Prostate gland (tissue), 2 donors: ENCODE measurements around the gene DDX5. TPM values are rescaled to one million over a fixed set of nuclear protein-coding genes. Genes with fewer than 3 reads are reported as not detected.

Experiments used
- DNase-seq: peaks from one replicate; pipeline ENCODE4 v3.0.0-alpha.2; 2019; ENCODE audit warnings: low spot score
- H3K27ac ChIP-seq, 2 donors: fragments of 200-600 bp; sonication (generic); 2 replicates each; pipeline ENCODE4 v1.5.1; 2017 to 2019
- H3K27me3 ChIP-seq: fragments of 200-600 bp; sonication (generic); replicated peaks from 2 replicates; pipeline ENCODE4 v1.5.1; 2019; ENCODE audit not compliant: insufficient read depth
- H3K36me3 ChIP-seq, 2 donors: fragments of 200-600 bp; sonication (generic); 1 replicate in 1 of 2; 2 replicates in 1 of 2; pipeline versions ENCODE4 v1.5.1 to v1.8.1; 2017 to 2019
- H3K4me1 ChIP-seq: fragments of 200-600 bp; sonication (generic); replicated peaks from 2 replicates; pipeline ENCODE4 v1.5.1; 2019
- H3K4me3 ChIP-seq, 2 donors: fragments of 200-600 bp; sonication (generic); 2 replicates each; pipeline ENCODE4 v1.5.1; 2017 to 2019
- H3K9me3 ChIP-seq: fragments of 200-600 bp; sonication (generic); 2 replicates; pipeline ENCODE4 v1.5.1; 2017
- POLR2A ChIP-seq: fragments of 450-650 bp; IDR thresholded peaks from one replicate; pipeline ENCODE4 v1.6.1; 2016; ENCODE audit warnings: antibody characterized with exemption, mild to moderate bottlenecking
- POLR2AphosphoS5 ChIP-seq: sonication (generic); formaldehyde crosslinking; IDR thresholded peaks from one replicate; pipeline ENCODE4 v1.6.1; 2017; ENCODE audit warnings: antibody characterized with exemption
- WGBS: methylation state at CpG from one replicate; pipeline ENCODE4 v1.1.5; 2018; 5-methylcytosine and 5-hydroxymethylcytosine counted together
- intact Hi-C: fragments of 100-400 bp; cut with DNase I; formaldehyde crosslinking; loops from one replicate; pipeline ENCODE4 v1.14.2; 2022
- total RNA-seq, 2 donors: library from RNA; depleted of rRNA; stranded (reverse); fragments of >200 nt; gene quantifications; one replicate each; pipeline ENCODE4 v1.1.0, GENCODE V29; 2016
- TF ChIP-seq, protein P1 (sequence below), 4 experiments: fragments of 200-600 bp in 2 of 4; fragments of 450-650 bp in 2 of 4; sonication (generic) in 2 of 4; IDR thresholded peaks; 1 replicate in 3 of 4; 2 replicates in 1 of 4; pipeline ENCODE4 v1.5.1; 2016 to 2019; ENCODE audit warnings: antibody characterized with exemption in 4 of 4, mild to moderate bottlenecking in 2 of 4, moderate library complexity in 2 of 4

Gene DDX5
- total RNA-seq, 2 donors from 2014 or later, result 1,009 to 1,102 TPM

DNA sequence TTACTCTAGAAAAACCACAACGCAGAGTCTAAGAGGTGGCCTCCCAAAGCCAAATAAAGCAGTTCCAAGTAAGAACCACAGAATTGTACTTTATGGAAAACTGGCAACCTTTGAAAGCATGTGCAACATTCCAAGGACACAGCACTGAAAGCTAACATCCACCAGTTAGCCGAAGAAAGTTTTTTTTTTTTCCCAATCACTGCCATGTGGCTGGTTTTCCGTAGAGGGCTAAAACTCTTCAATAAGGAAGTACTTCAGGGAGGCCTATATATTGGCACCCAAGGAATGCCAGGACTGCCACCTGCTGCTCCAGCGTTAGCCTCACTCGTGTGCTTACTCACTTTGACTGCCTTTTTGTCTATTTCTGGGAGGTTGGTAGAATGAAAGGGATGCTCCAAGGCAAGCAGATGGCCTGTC lies 25.9 kb upstream of the DDX5 start:
- WGBS, result 75% methylated on average over 5 of the region's 5 CpGs
- Histone ChIP-seq H3K4me1 (peaks cover 7% of the 10 kb centered on the region), H3K27me3 (no peaks in the 10 kb centered on the region), H3K4me3 (no peak overlapping the region), H3K9me3 (no peaks in the 10 kb centered on the region), H3K36me3 (peaks cover 7 to 10% of the 10 kb centered on the region in 2 donors), H3K27ac (no peak overlapping the region)
- intact Hi-C loops, result no loop called here
- DNase-seq, result no peak
- no peak for TF ChIP-seq POLR2AphosphoS5
- TF ChIP-seq, protein P1, sequence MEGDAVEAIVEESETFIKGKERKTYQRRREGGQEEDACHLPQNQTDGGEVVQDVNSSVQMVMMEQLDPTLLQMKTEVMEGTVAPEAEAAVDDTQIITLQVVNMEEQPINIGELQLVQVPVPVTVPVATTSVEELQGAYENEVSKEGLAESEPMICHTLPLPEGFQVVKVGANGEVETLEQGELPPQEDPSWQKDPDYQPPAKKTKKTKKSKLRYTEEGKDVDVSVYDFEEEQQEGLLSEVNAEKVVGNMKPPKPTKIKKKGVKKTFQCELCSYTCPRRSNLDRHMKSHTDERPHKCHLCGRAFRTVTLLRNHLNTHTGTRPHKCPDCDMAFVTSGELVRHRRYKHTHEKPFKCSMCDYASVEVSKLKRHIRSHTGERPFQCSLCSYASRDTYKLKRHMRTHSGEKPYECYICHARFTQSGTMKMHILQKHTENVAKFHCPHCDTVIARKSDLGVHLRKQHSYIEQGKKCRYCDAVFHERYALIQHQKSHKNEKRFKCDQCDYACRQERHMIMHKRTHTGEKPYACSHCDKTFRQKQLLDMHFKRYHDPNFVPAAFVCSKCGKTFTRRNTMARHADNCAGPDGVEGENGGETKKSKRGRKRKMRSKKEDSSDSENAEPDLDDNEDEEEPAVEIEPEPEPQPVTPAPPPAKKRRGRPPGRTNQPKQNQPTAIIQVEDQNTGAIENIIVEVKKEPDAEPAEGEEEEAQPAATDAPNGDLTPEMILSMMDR (IDR thresholded peaks at IDR 0.05), result no peak
- no peak for TF ChIP-seq POLR2A

DNA sequence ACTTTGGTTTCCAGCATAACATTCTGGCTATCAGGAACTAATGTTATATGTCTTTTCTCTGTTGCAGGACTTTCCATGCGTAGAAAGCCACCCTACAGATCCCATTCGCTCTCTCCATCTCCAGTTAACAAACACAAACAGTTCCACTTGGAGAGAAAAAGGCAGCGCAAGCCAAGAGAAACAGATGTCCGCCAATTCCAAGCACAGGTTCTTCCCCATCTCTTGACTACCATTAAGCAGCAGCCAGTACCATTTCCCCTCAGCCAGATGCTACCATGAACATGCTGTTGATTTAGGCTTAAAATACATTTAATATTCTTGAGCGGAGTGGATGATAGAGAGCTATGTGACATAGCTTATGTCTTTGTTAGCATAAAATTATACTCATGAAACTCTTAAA lies 23.1 kb upstream of the DDX5 start:
- no peaks in the 10 kb centered on the region for H3K4me1 ChIP-seq
- no peak overlapping the region for H3K4me3 ChIP-seq
- no peak overlapping the region for H3K27ac ChIP-seq
- H3K27me3 ChIP-seq, result no peaks in the 10 kb centered on the region
- intact Hi-C loops, result no loop called here
- peaks cover 14% of the 10 kb centered on the region in 2 donors for H3K36me3 ChIP-seq
- WGBS, result 94% methylated on average over 5 of the region's 5 CpGs
- H3K9me3 ChIP-seq, result no peaks in the 10 kb centered on the region
- no peak for TF ChIP-seq POLR2A
- TF ChIP-seq, protein P1 (IDR thresholded peaks at IDR 0.05), result no peak
- no peak for TF ChIP-seq POLR2AphosphoS5
- DNase-seq, result no peak

DNA sequence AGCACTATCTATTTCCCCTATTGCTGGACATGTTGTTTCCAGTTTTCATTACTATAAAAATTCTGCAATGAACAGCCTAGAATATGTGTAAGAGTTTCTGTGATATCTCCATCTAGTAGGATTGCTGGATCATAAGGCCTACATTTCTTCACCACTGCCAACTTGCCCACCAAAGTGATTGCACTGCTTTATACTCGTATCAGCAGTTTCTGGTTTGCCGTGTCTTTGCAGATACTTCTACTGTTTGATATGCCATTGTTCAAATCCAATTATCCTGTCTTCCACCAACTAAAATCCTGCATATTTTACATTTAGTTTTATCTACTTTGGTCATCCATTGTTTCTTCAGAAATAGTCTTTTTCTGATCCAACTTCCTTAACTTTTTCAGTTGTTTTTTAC lies 21.8 kb upstream of the DDX5 start:
- Histone ChIP-seq H3K4me1 (no peaks in the 10 kb centered on the region), H3K27me3 (no peaks in the 10 kb centered on the region), H3K36me3 (peaks cover 14% of the 10 kb centered on the region in 2 donors), H3K9me3 (no peaks in the 10 kb centered on the region), H3K4me3 (no peak overlapping the region), H3K27ac (no peak overlapping the region)
- intact Hi-C loops, result no loop called here
- TF ChIP-seq POLR2AphosphoS5, result no peak
- TF ChIP-seq, protein P1 (IDR thresholded peaks at IDR 0.05), result no peak
- TF ChIP-seq POLR2A, result no peak
- 82% methylated on average over 2 of the region's 2 CpGs for WGBS
- no peak for DNase-seq

DNA sequence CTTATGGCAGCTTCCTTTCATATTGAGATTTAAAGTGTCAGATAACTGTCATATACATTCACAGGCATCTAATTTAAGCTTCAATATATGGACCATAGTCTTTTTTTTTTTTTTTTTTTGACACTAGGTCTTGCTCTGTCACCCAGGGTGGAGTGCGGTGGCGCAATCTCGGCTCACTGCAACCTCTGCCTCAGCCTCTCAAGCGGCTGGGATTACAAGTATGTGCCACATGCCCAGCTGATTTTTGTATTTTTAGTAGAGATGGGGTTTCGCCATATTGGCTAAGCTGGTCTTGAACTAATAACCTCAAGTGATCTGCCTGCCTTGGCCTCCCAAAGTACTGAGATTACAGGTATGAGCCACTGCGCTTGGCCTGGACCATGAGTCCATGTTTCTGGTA lies 14.3 kb upstream of the DDX5 start:
- TF ChIP-seq POLR2A (no peak), POLR2AphosphoS5 (no peak)
- TF ChIP-seq, protein P1 (IDR thresholded peaks at IDR 0.05), result no peak
- no peak overlapping the region for H3K27ac ChIP-seq
- H3K36me3 ChIP-seq, result peaks cover 0 to under 1% of the 10 kb centered on the region in 2 donors
- no peaks in the 10 kb centered on the region for H3K27me3 ChIP-seq
- no peaks in the 10 kb centered on the region for H3K9me3 ChIP-seq
- intact Hi-C loops, result no loop called here
- H3K4me1 ChIP-seq, result no peaks in the 10 kb centered on the region
- DNase-seq, result no peak
- H3K4me3 ChIP-seq, result no peak overlapping the region
- 95% methylated on average over 6 of the region's 6 CpGs for WGBS

DNA sequence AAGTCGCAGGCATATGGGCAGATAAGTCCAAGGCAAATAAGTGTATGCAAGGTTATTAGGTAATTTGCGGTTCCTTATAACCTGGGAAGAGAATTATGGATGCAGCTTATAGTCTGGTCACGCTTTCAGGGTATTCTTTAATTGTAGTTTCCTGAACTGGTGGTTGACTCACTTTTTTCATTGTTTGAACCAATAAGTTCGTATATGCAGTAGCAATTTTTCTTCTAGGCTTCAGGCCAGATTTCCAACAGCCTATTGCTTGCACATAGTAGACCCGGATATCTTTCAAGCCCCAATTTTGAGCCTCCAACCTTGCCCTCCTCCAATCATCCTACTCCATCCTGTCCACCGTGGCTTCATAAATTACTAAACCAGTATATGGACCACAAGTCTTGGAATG lies 13.5 kb upstream of the DDX5 start:
- Histone ChIP-seq H3K27me3 (no peaks in the 10 kb centered on the region), H3K9me3 (no peaks in the 10 kb centered on the region), H3K36me3 (no peaks in the 10 kb centered on the region), H3K4me1 (no peaks in the 10 kb centered on the region), H3K4me3 (no peak overlapping the region), H3K27ac (no peak overlapping the region)
- 93% methylated on average over 6 of the region's 6 CpGs for WGBS
- TF ChIP-seq POLR2A (no peak), POLR2AphosphoS5 (no peak)
- TF ChIP-seq, protein P1 (IDR thresholded peaks at IDR 0.05), result no peak
- intact Hi-C loops, result no loop called here
- no peak for DNase-seq
